Measurements from ENCODE around the gene EEF2K. TPM values are rescaled to one million over a fixed set of nuclear protein-coding genes. Genes with fewer than 3 reads are reported as not detected.
A peak's percentile ranks its signal among the peaks of the same experiment; 100 is the strongest.

Gene EEF2K
- total and polyA plus RNA-seq, 2 of the 13 experiments (the other 11 are each of a cell fraction or from before 2014, with no cell fraction given): 22.0 to 23.8 TPM

- no peak for TF ChIP-seq ZNF547 (CRISPR knock-in tag; IDR thresholded peaks at IDR 0.05)
- TF ChIP-seq ATF7 (IDR thresholded peaks at IDR 0.05): no peak
- no peak for TF ChIP-seq ATF7 (CRISPR knock-in tag; IDR thresholded peaks at IDR 0.05)
- TF ChIP-seq ZNF280D (CRISPR knock-in tag; IDR thresholded peaks at IDR 0.05): no peak; the same call in 1 of the 2 replicates
- no peak for TF ChIP-seq SIX4 (CRISPR knock-in tag; IDR thresholded peaks at IDR 0.05)
- TF ChIP-seq ZNF451 (CRISPR knock-in tag; IDR thresholded peaks at IDR 0.05): no peak
- no peak for TF ChIP-seq ZNF775 (CRISPR knock-in tag; IDR thresholded peaks at IDR 0.05; ENCODE audit: borderline replicate concordance)
- TF ChIP-seq ZBTB14 (CRISPR knock-in tag; IDR thresholded peaks at IDR 0.05): no peak
- TF ChIP-seq ZNF615 (CRISPR knock-in tag; IDR thresholded peaks at IDR 0.05; ENCODE audit: borderline replicate concordance): peak; percentile 96
- 0 out of 2 replicates have a peak, but pooled peaks have one; percentile 4 for TF ChIP-seq SRF (IDR thresholded peaks at IDR 0.05; ENCODE audit: low read depth, low read length)
- TF ChIP-seq THAP9 (CRISPR knock-in tag; IDR thresholded peaks at IDR 0.05; ENCODE audit: borderline replicate concordance): no peak; the same call in 1 of the 2 replicates
- TF ChIP-seq EZH2 (conservative IDR thresholded peaks at IDR 0.05; ENCODE audit: low read depth, low read length): no peak
- peak; percentile 3 for TF ChIP-seq ASH2L (IDR thresholded peaks at IDR 0.05; ENCODE audit: insufficient read length, low read depth, low read length)
- 0 out of 2 replicates have a peak, but pooled peaks have one; percentile 18 for TF ChIP-seq ZNF33B (CRISPR knock-in tag; IDR thresholded peaks at IDR 0.05)
- TF ChIP-seq HOMEZ (CRISPR knock-in tag; IDR thresholded peaks at IDR 0.05; ENCODE audit: low read depth): no peak; the same call in 1 of the 2 replicates
- TF ChIP-seq ZNF432 (CRISPR knock-in tag; IDR thresholded peaks at IDR 0.05; ENCODE audit: borderline replicate concordance): no peak; the same call in 1 of the 2 replicates
- peak; percentile 84 for TF ChIP-seq TFAP4 (IDR thresholded peaks at IDR 0.05; ENCODE audit: borderline replicate concordance, low read depth)
These were observed 92.0 kb downstream of the EEF2K start (continued) for GRCh38 chr16:22297871-22298733.

Data from HepG2 (cell line).